ENCODE results near the gene ADCY3. TPM values are rescaled to one million over a fixed set of nuclear protein-coding genes. Genes with fewer than 3 reads are reported as not detected.

Gene ADCY3
- total RNA-seq, 5 donors from 2014 or later (not counting 1 experiment from before 2014, with no cell fraction given): 21.4 to 35.6 (median 32.8) TPM

DNA sequence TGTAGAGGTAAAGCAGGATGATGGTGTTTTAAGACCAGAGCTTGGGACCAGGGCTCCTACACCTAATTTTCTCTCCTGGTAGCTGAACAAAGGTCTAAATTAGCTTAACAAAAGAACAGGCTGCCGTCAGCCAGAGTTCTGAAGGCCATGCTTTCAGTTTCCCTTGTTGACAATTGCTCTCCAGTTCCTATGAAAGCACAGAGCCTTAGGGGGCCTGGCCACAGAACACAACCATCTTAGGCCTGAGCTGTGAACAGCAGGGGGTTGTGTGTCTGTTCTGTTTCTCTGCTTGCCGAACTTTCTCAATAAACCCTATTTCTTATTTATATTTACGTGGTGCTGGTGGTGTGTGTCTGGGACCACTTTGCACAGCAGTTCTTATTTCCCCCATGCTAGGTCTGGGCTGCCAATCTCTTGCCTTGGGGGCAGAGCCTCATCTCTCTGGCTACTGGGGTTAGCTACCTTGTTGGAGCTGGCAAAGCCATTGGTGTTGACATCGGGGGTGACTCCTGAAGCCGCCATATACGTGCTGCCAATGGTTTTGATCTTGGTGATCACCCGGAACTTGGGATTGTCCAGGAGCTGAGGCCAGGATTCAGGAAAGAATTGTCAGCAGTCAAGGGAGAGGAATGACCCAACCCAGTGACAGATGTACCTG is 97.9 kb downstream of the ADCY3 start:
- Histone ChIP-seq H3K9me3 (no peaks in the 10 kb centered on the region), H3K27ac (ENCODE audit: low read length) (no peak overlapping the region), H3K4me3 (ENCODE audit: control insufficient read depth in 1 of 2, extremely low read depth in 1 of 2, low read length in 1 of 2) (no peak overlapping the region), H3K36me3 (ENCODE audit: control insufficient read depth in 2 of 2, extremely low read depth in 1 of 2, insufficient read depth in 1 of 2, low read length in 1 of 2) (peaks cover 21 to 41% of the 10 kb centered on the region in 2 donors), H3K27me3 (replicated peaks in 1 of 2; ENCODE audit: control insufficient read depth in 2 of 2, extremely low read depth in 1 of 2, insufficient read depth in 2 of 2, low read length in 1 of 2) (no peaks in the 10 kb centered on the region), H3K4me1 (ENCODE audit: control insufficient read depth in 1 of 2, extremely low read depth in 1 of 2, insufficient read depth in 2 of 2, low read length in 2 of 2) (peaks cover 0 to 13% of the 10 kb centered on the region in 2 experiments)
- 90% methylated on average over 4 of the region's 7 CpGs for WGBS (ENCODE audit: insufficient coverage)
- DNase-seq (no peak), ATAC-seq (replicated peaks in 1 of 4) (no peak)
- Mint-ChIP-seq H3K27me3 (no peaks in the 10 kb centered on the region), H3K36me3 (peaks cover 35% of the 10 kb centered on the region), H3K4me3 (no peak overlapping the region), H3K27ac (no peak overlapping the region), H3K4me1 (peaks cover 0 to 16% (median 4%) of the 10 kb centered on the region in 3 donors), H3K9me3 (no peaks in the 10 kb centered on the region)
- ChIA-PET POLR2A (no interaction called here), CTCF (interaction anchor here in 1 of 2 donors (0.7 kb wide), 1 partner anchor 29 kb away, joined by 3 read pairs; the partner anchor contains the start of genes CENPO and PTRHD1)

DNA sequence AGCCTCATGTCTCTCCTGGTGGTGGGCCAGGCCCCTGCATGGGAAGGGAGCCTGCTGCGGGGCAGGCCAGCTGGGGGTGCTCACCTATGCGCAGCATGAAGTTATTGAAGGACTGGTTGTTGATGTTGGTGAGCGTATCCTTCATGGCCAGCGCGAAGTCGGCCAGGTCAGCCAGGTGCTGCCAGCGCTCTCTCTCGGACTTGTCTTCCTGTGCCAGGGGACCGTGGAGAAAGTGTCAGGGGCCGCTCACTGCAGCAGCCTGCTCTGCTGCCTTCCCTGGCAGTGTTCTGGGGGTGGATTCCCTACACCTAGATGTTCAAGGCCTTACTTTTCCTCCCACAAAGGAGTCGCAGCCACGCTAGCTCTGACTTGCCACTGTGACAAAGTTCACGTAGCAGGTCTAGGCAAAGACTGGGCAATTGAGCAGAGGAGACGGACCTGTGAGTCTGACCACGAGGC is 98.6 kb downstream of the ADCY3 start:
- H3K36me3 ChIP-seq (ENCODE audit: control insufficient read depth in 2 of 2, extremely low read depth in 1 of 2, insufficient read depth in 1 of 2, low read length in 1 of 2): peaks cover 21 to 41% of the 10 kb centered on the region in 2 donors
- POLR2A ChIA-PET: interaction anchor here in 1 of 2 donors (0.6 kb wide), 1 partner anchor 401 kb away, joined by 4 read pairs; no protein-coding TSS in a partner anchor
- H3K27me3 ChIP-seq (replicated peaks in 1 of 2; ENCODE audit: control insufficient read depth in 2 of 2, extremely low read depth in 1 of 2, insufficient read depth in 2 of 2, low read length in 1 of 2): no peaks in the 10 kb centered on the region
- H3K27me3 Mint-ChIP-seq: no peaks in the 10 kb centered on the region
- no peak overlapping the region for H3K27ac ChIP-seq (ENCODE audit: low read length)
- peak in 1 of 35 experiments; percentile 1 for DNase-seq
- no peaks in the 10 kb centered on the region for H3K9me3 Mint-ChIP-seq
- peaks cover 0 to 9% (median 3%) of the 10 kb centered on the region in 3 donors for H3K4me1 Mint-ChIP-seq
- no peak overlapping the region for H3K4me3 ChIP-seq (ENCODE audit: control insufficient read depth in 1 of 2, extremely low read depth in 1 of 2, low read length in 1 of 2)
- no peaks in the 10 kb centered on the region for H3K9me3 ChIP-seq
- peaks cover 0 to 10% of the 10 kb centered on the region in 2 experiments for H3K4me1 ChIP-seq (ENCODE audit: control insufficient read depth in 1 of 2, extremely low read depth in 1 of 2, insufficient read depth in 2 of 2, low read length in 2 of 2)
- peaks cover 42% of the 10 kb centered on the region for H3K36me3 Mint-ChIP-seq
- no peak overlapping the region for H3K4me3 Mint-ChIP-seq
- WGBS (ENCODE audit: insufficient coverage): 98% methylated on average over 13 of the region's 15 CpGs
- H3K27ac Mint-ChIP-seq: no peak overlapping the region
- no peak for ATAC-seq (replicated peaks in 1 of 4)
- CTCF ChIA-PET: interaction anchor here in 1 of 2 donors (0.7 kb wide), 1 partner anchor 28 kb away, joined by 3 read pairs; the partner anchor contains the start of genes CENPO and PTRHD1

GRCh38 chr2:24820598-24821432 is 99.2 kb downstream of the ADCY3 start:
- no peak overlapping the region for H3K27ac Mint-ChIP-seq
- Histone ChIP-seq H3K27me3 (replicated peaks in 1 of 2; ENCODE audit: control insufficient read depth in 2 of 2, extremely low read depth in 1 of 2, insufficient read depth in 2 of 2, low read length in 1 of 2) (no peaks in the 10 kb centered on the region), H3K36me3 (ENCODE audit: control insufficient read depth in 2 of 2, extremely low read depth in 1 of 2, insufficient read depth in 1 of 2, low read length in 1 of 2) (peaks cover 21 to 47% of the 10 kb centered on the region in 2 donors), H3K27ac (ENCODE audit: low read length) (no peak overlapping the region), H3K9me3 (no peaks in the 10 kb centered on the region), H3K4me3 (ENCODE audit: control insufficient read depth in 1 of 2, extremely low read depth in 1 of 2, low read length in 1 of 2) (no peak overlapping the region), H3K4me1 (ENCODE audit: control insufficient read depth in 1 of 2, extremely low read depth in 1 of 2, insufficient read depth in 2 of 2, low read length in 2 of 2) (peaks cover 0 to 6% of the 10 kb centered on the region in 2 experiments)
- no peaks in the 10 kb centered on the region for H3K9me3 Mint-ChIP-seq
- peaks cover 0 to 3% (median 0%) of the 10 kb centered on the region in 3 donors for H3K4me1 Mint-ChIP-seq
- WGBS (ENCODE audit: insufficient coverage): 93% methylated on average over 13 of the region's 17 CpGs
- ChIA-PET POLR2A (interaction anchor here in 1 of 2 donors (0.6 kb wide), 1 partner anchor 401 kb away, joined by 4 read pairs; no protein-coding TSS in a partner anchor), CTCF (interaction anchor here in 1 of 2 donors (0.6 kb wide), 1 partner anchor 777 kb away, joined by 3 read pairs; no protein-coding TSS in a partner anchor)
- no peaks in the 10 kb centered on the region for H3K27me3 Mint-ChIP-seq
- H3K4me3 Mint-ChIP-seq: no peak overlapping the region
- ATAC-seq (replicated peaks in 1 of 4) (no peak), DNase-seq (no peak)
- peaks cover 46% of the 10 kb centered on the region for H3K36me3 Mint-ChIP-seq

DNA sequence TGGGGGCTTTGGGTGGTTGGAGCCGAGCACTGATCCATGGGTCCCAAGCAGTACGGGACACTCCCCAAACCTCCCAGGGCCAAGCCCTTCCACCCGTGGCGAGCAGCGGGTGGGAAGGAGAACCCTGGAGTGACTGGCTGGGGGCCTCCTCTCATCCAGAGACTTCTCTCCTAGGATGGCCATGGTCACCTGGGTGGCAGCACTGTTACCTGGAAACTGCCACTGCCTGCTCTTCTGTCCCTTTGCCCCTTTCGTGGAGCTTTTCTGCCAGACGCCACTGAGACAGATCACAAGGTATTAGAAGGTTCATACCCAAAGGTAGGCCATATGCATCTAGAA is 99.9 kb downstream of the ADCY3 start:
- 100% methylated on average over 2 of the region's 7 CpGs for WGBS (ENCODE audit: insufficient coverage)
- H3K27ac Mint-ChIP-seq: no peak overlapping the region
- Histone ChIP-seq H3K27me3 (replicated peaks in 1 of 2; ENCODE audit: control insufficient read depth in 2 of 2, extremely low read depth in 1 of 2, insufficient read depth in 2 of 2, low read length in 1 of 2) (no peaks in the 10 kb centered on the region), H3K4me3 (ENCODE audit: control insufficient read depth in 1 of 2, extremely low read depth in 1 of 2, low read length in 1 of 2) (no peak overlapping the region), H3K27ac (ENCODE audit: low read length) (no peak overlapping the region), H3K4me1 (ENCODE audit: control insufficient read depth in 1 of 2, extremely low read depth in 1 of 2, insufficient read depth in 2 of 2, low read length in 2 of 2) (no peaks in the 10 kb centered on the region), H3K9me3 (no peaks in the 10 kb centered on the region), H3K36me3 (ENCODE audit: control insufficient read depth in 2 of 2, extremely low read depth in 1 of 2, insufficient read depth in 1 of 2, low read length in 1 of 2) (peaks cover 21 to 54% of the 10 kb centered on the region in 2 donors)
- DNase-seq: peak in 1 of 35 experiments; percentile 0
- ATAC-seq (replicated peaks in 1 of 4): peak in 1 of 4 experiments; percentile 20
- no peak overlapping the region for H3K4me3 Mint-ChIP-seq
- POLR2A ChIA-PET: no interaction called here
- CTCF ChIA-PET: interaction anchor here in 1 of 2 donors (0.6 kb wide), 1 partner anchor 38 kb away, joined by 3 read pairs; no protein-coding TSS in a partner anchor
- no peaks in the 10 kb centered on the region for H3K27me3 Mint-ChIP-seq
- peaks cover 52% of the 10 kb centered on the region for H3K36me3 Mint-ChIP-seq
- H3K9me3 Mint-ChIP-seq: no peaks in the 10 kb centered on the region
- no peaks in the 10 kb centered on the region for H3K4me1 Mint-ChIP-seq

GRCh38 chr2:24819442-24820174 is 100.4 kb downstream of the ADCY3 start:
- H3K36me3 Mint-ChIP-seq: peaks cover 52% of the 10 kb centered on the region

More at GRCh38 chr2:24819442-24820174, 100.4 kb downstream of the ADCY3 start:
- WGBS (ENCODE audit: insufficient coverage): 95% methylated on average over 4 of the region's 21 CpGs
- H3K4me3 ChIP-seq (ENCODE audit: control insufficient read depth in 1 of 2, extremely low read depth in 1 of 2, low read length in 1 of 2): no peak overlapping the region
- peaks cover 21 to 54% of the 10 kb centered on the region in 2 donors for H3K36me3 ChIP-seq (ENCODE audit: control insufficient read depth in 2 of 2, extremely low read depth in 1 of 2, insufficient read depth in 1 of 2, low read length in 1 of 2)
- ATAC-seq (replicated peaks in 1 of 4) (no peak), DNase-seq (no peak)
- Mint-ChIP-seq H3K27me3 (no peaks in the 10 kb centered on the region), H3K9me3 (no peaks in the 10 kb centered on the region), H3K4me1 (no peaks in the 10 kb centered on the region), H3K4me3 (no peak overlapping the region), H3K27ac (no peak overlapping the region)
- H3K9me3 ChIP-seq: no peaks in the 10 kb centered on the region
- no peak overlapping the region for H3K27ac ChIP-seq (ENCODE audit: low read length)
- ChIA-PET CTCF (interaction anchor here in 1 of 2 donors (0.6 to 1.1 kb wide), 4 partner anchors 8 to 195 kb away, joined by 3 to 8 read pairs (median 3); no protein-coding TSS in a partner anchor), POLR2A (no interaction called here)
- H3K27me3 ChIP-seq (replicated peaks in 1 of 2; ENCODE audit: control insufficient read depth in 2 of 2, extremely low read depth in 1 of 2, insufficient read depth in 2 of 2, low read length in 1 of 2): no peaks in the 10 kb centered on the region
- H3K4me1 ChIP-seq (ENCODE audit: control insufficient read depth in 1 of 2, extremely low read depth in 1 of 2, insufficient read depth in 2 of 2, low read length in 2 of 2): no peaks in the 10 kb centered on the region
